Stimulated activated CD4-positive, alpha-beta T cell treated with anti-CD3 and anti-CD28 coated beads, TNF-alpha, amount 100 ng/mL, for 1 hour (primary cell): ENCODE data around the gene VPS33A.
"Not testable (repeated sequence)": the region's sequence is repeated elsewhere in the genome, so short reads cannot be mapped to it uniquely, and the experiment has no call there.

Experiments used
- DNase-seq, 3 donors: peaks; one replicate each; pipeline ENCODE4 v3.0.0-alpha.2; 2020; ENCODE audit warnings: low read depth in 3 of 3, low spot score in 1 of 3

VPS33A gene

GRCh38 chr12:122258462-122258861 is 7.8 kb downstream of the VPS33A start:
- DNase-seq = not testable (repeated sequence)

- DNase-seq = no peak
Measured at GRCh38 chr12:122250536-122250935, 15.8 kb downstream of the VPS33A start.

- DNase-seq = no peak
Measured at GRCh38 chr12:122250047-122250446, 16.2 kb downstream of the VPS33A start.

GRCh38 chr12:122245553-122245952 is 20.7 kb downstream of the VPS33A start:
- DNase-seq = no peak

- DNase-seq = no peak
Measured at GRCh38 chr12:122244565-122245371, 21.5 kb downstream of the VPS33A start.

GRCh38 chr12:122243965-122244364 is 22.3 kb downstream of the VPS33A start:
- DNase-seq = no peak

GRCh38 chr12:122238861-122239260 is 27.4 kb downstream of the VPS33A start:
- DNase-seq = no peak

- no peak for DNase-seq
Measured at GRCh38 chr12:122235741-122236140, 30.6 kb downstream of the VPS33A start.

GRCh38 chr12:122232691-122233090 is 33.6 kb downstream of the VPS33A start:
- no peak for DNase-seq

- DNase-seq = no peak
Measured at GRCh38 chr12:122230798-122231197, 35.5 kb downstream of the VPS33A start.

- no peak for DNase-seq
Measured at GRCh38 chr12:122228092-122228491, 38.2 kb downstream of the VPS33A start.

GRCh38 chr12:122227341-122227740 is 39.0 kb downstream of the VPS33A start:
- no peak for DNase-seq

- DNase-seq = no peak
Measured at GRCh38 chr12:122226366-122227125, 39.7 kb downstream of the VPS33A start.

GRCh38 chr12:122225683-122226365 is 40.5 kb downstream of the VPS33A start, which contains the start of gene DIABLO:
Gene DIABLO (minus strand): TSS chr12:122226052. CDS start chr12:122226014, 38 bp downstream.
- DNase-seq = peak; percentile 99 to 100 (median 100)

- DNase-seq = no peak
Measured at GRCh38 chr12:122216445-122216844, 49.8 kb downstream of the VPS33A start.

GRCh38 chr12:122215771-122216170 is 50.5 kb downstream of the VPS33A start:
- no peak for DNase-seq

- no peak for DNase-seq
Measured at GRCh38 chr12:122208073-122208820, 58.0 kb downstream of the VPS33A start.

- no peak for DNase-seq
Measured at GRCh38 chr12:122207391-122207790, 58.9 kb downstream of the VPS33A start.

- DNase-seq = no peak
Measured at GRCh38 chr12:122206976-122207375, 59.3 kb downstream of the VPS33A start.

- no peak for DNase-seq
Measured at GRCh38 chr12:122206111-122206881, 60.0 kb downstream of the VPS33A start.
